ENCODE results near the gene PXN.
A peak's percentile ranks its signal among the peaks of the same experiment; 100 is the strongest.

The PXN gene

DNA sequence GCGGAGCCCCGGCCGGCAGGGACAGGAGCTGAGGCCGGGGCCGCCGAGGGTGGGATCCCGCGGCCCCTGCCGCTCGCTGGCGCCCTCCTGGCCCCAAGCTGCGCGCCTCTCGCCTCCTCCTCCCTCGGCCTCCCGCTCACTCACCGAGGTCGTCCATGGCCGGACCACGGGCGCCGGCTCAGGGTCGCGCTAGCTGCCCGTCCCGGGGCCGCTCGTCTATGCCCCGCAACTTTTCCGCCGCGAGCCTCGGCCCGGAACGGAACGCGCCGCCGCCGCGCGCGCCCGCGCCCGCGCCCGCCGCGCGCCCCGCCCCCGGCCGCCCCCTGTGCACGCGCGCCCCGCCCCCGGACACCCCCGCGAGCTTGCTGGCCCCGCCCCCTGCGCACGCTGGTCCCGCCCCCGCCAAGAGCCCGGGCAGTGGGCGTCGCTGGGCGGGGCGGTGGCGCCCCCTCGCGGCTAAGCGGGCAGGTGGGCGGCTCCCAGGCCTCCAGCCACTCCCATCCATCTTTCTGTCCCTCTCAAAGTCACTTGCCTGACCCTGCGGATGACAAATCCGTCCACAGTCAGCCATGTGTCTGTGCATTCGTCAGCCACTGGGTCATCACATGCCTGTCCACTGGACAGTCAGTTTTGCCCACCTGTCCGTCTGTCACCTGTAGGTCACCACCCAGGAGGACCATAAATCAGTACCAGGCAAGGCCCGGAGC is at the start of gene PXN:
TSS of gene PXN (minus strand) at position 258 of the 707 bp plus-strand sequence. CDS start at position 157, 101 bp downstream.
- DNase-seq: peak; percentile 55

DNA sequence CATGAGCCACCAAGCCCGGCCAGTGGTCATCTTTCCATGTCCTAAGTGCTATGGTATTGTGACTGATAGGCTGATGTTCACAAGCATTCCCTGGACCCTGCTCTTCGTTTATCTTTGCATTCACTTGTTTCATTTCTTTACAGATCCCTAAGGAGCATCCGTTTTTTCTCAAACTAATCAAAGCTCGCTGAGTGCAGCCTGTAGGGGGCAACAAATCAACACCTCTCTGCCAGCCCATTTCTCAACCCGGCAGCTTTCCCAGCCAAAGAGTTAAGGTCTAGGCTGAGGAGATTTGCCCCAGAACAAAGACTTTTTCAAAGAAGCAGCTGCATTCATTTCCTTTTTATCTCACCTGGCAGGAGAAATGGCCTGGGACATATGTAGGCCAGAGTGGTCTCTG is 48.7 kb upstream of the PXN start:
- DNase-seq: no peak

DNA sequence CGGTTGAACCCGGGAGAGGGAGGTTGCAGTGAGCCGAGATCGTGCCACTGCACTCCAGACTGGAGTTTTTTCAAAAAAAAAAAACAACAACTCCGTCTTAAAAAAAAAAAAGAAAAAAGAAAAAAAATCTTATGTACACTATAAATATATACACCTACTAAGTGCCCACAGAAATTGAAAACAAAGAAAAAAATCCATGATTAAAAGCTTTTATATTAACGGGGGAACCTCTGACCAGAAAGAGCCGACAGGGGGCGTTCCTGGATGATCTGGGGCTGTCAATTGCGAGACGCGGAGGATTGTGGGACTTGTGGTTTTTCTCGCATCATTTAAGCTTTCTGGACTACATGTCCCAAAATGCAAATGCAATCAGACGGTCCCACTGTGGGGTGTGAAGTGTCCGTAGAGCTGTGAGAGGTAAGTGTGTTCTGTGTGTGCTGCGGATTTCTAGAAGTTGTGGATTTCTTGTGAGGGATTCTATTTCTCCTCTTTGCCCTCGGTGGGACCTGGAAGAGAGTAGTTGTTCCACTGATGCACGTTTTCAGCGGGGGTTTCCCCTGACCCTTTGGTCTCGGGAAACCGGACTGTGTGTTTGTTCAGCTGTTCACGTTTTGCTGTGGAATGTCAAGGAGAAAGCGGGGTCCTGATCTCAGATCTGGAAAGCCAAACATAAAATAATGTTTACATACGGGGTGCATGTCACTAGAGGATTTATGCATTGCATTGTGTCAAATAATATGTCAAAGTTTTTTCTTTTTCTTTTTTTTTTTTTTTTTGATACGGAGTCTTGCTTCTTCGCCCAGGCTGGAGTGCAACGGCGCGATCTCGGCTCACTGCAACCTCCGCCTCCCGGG is 36.7 kb upstream of the PXN start, which contains the start of gene SIRT4:
TSS of gene SIRT4 (plus strand) at position 360 of the 854 bp plus-strand sequence. CDS start 1,241 bp downstream, outside the sequence.
- DNase-seq: peak; percentile 78

DNA sequence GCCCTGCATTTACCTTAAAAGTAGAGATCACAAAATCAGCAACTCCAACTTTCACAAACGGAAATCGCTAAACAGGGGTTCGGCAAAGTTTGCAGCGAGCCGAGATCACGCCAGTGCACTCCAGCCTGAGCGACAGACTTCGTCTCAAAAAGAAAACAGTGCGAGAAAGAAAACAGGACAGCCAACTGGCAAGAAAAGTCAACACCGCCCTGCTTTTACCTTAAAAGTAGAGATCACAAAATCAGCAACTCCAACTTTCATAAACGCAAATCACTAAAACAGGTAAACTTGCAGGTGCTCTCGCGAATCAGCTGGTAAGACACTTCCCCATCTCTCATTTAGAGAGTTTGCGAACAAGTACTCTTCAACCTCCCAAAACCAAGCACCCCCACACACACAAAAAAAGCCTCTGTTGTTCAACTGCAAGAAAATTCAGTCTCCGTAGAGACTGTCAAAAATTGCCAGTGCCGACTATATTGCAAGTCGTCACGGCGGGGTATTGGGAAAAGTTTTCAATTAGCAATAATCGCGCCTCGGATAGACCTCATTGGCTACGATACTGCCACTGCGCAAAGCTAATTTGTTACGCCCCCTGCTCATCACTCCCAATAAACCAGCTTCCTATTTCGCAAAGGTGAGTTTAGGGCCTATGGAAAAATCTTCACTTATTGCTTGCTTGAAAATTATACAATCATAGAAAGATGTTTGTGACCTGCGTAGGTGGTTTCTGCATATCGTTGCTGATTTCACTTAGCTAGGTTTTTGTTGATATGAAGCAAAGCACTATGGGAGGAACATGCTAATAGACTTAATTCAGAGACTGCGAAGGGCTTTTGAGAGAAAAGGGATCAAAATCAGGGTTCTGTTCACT is 27.4 kb upstream of the PXN start, which contains the start of gene RNU4-1:
TSS of gene RNU4-1 (minus strand) at position 577 of the 871 bp plus-strand sequence.
- DNase-seq: peak; percentile 97

DNA sequence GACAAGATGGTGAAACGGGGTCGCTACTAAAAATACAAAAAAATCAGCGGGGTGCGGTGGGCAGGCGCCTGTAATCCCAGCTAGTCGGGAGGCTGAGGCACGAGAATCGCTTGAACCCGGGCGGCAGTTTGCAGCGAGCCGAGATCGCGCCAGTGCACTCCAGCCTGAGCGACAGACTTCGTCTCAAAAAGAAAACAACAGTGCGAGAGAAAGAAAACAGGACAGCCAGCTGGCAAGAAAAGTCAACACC is 26.8 kb upstream of the PXN start:
- DNase-seq: no peak

DNA sequence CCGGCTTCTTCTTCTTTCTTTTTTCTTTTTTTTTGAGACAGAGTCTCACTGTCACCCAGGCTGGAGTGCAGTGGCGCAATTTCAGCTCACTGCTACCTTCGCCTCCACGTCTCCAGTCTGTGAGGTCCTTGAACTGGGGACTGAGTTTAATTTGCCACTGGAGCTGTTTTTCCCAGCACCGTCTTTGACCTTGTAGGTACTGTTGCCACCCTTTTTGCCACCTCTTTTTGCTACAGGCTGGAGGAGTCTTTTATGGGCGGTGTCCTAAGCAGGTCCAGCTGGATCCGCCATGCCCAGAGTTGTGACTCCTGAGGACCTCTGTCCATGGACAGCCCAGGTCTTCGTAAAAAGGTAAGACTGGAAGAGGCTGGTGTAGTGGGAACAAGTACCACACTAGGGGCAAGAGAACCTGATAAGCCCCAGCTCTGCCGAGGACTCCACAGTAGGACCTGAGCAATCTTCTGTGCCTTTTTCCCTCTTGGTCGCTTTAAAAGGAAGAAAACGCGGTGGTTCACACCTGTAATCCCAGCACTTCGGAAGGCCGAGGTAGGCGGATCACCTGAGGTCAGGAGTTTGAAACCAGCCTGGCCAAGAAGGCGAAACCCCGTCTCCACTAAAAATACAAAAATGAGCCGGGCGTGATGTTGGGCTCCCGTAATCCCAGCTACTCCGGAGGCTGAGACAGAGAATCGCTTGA is 25.2 kb upstream of the PXN start:
- DNase-seq: peak; percentile 31

DNA sequence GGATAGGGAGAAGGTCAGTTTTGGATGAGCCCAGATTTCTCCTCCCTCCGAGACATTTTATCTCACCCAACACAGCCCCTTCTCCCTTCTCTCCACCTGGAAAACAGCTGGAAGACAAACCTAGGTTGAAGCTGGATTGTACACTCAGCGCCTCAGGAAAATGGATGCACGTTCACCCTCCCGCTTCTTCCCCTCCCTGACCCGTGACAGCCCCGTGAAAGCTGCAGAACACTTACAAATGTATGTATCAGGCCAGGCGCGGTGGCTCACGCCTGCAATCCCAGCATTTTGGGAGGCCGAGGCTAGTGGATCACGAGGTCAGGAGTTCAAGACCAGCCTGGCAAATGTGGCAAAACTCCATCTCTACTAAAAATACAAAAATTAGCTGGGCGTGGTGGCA is 22.0 kb upstream of the PXN start:
- no peak for DNase-seq

DNA sequence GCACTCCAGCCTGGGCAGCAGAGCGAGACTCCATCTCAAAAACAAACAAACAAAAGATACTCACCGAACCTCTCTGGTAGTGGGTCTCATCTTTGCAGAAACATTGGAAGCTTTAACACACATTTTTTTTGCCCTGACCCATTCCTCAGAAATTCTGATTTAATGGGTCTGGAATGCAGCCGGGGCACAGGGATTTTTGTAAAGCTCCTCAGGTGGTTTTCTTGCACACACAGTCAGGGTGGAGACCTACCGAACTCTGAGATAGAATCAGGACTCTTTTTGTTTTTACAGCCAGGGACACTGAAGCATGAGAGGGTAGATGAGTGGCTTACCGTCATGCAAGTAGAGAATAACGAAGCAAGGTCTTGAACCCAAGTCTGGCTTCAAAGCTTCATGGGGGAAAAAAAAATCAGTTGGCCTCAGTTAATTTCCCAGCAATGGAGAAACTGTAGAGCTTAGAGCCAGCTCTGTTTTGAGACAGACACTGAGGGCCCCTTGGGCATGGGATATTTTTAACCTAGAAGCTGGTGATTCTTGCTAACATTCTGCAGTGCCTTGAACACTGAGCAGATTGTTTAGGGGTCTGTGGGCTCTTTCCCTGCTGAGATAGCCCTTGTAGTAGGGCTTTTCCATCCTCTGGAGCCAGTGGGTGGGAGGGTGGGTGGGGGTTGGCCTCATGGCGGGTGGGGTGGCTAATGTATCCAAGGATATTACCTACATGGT is 21.4 kb upstream of the PXN start:
- no peak for DNase-seq

DNA sequence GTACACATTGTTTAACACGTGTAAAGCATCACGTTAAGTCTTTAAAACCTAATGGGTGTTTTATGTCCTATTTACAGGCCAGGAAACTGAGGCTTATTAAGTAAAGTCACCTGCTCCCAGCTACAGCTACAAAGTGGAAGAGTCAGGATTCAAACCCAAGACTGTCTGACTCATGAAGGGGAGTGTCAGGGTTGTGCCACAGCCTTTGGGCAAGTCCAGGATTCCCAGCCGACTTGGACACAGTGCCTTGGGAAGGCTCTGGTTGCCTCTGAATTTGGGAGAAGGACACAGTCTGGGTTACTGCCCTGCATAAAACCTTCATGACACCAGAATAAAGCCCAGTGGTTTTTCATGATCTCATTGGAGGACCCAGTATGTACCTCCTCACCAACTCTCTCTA is 18.9 kb upstream of the PXN start:
- DNase-seq: no peak

DNA sequence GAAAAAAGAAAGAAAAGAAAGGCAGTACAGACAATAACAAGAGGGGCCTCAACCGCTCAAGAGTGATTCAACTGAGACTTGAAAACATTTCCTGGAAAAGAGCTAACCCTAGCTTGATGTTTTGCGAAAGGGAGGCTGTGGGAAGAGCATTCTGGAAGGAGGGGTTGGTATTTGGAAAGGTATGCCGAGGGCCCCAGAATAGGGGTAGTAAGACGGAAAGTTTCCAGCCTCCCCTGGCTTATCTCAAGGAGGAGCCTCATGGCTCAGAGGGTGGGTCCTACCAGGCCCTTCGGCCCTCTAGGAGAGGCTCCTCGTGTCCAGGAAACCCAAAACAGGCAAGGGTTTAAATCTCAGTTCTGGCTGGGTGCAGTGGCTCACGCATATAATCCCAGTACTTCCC is 17.8 kb upstream of the PXN start:
- no peak for DNase-seq

DNA sequence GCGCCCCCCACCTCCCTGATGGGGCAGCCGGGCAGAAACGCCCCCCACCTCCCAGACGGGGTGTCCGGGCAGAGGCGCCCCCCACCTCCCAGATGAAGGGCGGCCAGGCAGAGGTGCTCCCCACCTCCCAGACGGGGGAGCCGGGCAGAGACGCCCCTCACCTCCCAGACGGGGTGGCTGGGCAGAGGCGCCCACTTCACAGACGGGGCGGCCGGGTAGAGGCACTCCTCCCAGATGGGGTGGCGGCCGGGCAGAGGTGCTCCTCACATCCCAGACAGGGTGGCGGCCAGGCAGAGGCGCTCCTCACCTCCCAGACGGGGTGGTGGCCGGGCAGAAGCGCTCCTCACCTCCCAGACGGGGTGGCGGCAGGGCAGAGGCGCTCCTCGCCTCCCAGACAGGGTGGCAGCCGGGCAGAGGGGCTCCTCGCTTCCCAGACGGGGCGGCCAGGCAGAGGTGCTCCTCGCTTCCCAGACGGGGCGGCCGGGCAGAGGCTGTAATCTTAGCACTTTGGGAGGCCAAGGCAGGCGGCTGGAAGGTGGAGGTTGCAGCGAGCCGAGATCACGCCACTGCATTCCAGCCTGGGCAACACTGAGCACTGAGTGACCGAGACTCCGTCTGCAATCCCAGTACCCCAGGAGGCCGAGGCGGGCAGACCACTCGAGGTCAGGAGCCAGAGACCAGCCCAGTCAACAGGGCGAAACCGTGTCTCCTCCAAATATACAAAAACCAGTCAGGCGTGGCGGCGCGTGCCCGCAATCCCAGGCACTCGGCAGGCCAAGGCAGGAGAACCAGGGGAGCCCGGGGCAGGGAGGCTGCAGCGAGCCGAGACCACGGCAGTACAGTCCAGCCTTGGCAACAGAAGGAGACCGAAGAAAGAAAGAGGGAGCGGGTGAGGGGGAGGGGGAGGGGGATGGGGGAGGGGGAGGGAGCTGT is 12.9 kb upstream of the PXN start:
- DNase-seq: no peak

DNA sequence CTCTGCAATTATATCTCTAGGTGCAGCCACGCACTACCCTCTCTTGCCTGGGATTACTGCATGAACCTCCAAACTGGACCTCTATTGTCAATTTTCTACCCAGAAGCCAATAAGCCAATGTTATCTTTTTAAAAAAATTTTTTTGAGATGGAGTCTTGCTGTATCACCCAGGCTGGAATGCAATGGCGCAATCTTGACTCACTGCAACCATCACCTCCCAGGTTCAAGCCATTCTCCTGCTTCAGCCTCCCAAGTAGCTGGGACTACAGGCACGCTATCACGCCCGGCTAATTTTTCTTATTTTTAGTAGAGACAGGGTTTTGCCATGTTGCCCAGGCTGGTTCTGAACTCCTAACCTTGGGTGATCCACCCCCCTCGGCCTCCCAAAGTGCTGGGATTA is 11.2 kb upstream of the PXN start:
- DNase-seq: no peak

DNA sequence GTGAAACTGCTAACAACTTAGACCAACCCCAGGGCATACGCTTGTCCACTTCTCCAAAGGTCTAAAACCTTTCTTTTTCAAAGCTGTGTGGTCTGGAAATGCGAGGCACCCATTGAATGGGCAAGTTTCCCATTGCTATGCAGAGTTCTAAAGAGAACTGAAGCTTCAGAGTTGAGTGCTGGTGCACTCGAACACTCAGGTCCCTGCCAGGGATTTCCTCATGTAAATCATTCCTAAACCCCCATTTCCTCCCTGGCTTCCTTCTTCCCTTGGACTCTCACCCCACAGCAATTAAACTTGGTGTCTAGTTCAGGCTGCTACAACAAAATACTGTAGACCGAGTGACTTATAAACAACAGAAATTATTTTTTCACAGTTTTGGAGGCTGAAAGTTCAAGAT is 2.2 kb upstream of the PXN start:
- DNase-seq: no peak

DNA sequence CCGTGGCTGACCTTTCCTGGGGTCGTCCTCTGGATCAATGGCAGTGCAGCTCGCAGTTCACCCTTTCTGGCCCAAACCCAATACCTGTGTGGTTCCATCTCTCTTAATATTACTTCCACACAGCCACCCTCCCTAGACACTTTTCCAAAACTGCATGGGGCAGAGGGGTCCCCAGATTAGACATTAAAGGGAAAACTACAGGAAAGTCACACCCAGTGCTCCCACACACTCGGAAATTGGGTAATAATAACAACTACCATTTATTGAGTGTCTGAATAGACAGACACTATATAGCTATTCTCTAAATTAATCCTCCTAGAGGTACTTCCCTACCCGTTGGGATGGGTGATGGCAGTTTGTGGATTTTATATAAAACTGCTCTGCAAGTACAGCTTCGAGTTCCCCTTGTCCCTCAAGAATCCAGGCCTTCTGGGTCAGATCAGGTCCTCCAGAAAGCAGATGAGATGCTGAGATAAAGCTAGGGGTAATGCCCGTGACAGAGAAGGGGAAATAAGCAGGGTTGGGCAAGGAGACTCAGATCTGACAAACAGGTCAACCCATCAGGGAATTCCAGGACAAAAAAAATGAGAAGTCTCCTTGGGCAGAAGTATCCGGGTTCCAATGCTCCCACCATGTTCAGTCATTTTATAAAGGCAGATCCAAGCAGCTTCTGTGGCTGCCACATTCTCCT is 795 bp upstream of the PXN start:
- DNase-seq: no peak

DNA sequence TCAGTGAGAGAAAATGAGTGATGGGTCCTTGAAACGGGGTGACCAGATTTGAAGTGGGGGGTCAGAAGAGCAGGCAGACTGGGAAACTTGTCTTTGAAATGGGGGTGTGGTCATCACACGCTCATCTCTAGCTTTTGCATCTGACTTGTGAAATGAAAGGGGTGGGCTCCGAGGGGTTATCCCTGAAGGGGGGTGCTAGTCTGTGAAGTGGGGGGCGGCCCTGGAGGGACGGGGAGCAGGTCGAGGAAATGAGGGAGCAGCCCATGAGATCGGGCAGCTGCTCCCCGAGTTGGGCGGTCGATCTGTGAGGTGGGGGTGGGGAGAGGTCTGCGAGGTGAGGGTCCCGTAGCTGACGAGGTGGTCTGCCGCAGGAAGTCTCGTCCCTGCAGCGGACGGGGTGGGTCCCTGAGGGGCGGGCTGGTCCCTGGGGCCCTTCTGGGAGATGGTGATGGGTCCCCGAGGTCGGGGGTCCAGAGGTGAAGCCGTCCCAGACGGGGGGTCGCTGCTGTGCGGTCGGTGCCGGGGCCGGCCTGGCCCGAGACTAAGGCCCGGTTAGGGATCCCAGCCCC is 542 bp downstream of the PXN start:
- no peak for DNase-seq

DNA sequence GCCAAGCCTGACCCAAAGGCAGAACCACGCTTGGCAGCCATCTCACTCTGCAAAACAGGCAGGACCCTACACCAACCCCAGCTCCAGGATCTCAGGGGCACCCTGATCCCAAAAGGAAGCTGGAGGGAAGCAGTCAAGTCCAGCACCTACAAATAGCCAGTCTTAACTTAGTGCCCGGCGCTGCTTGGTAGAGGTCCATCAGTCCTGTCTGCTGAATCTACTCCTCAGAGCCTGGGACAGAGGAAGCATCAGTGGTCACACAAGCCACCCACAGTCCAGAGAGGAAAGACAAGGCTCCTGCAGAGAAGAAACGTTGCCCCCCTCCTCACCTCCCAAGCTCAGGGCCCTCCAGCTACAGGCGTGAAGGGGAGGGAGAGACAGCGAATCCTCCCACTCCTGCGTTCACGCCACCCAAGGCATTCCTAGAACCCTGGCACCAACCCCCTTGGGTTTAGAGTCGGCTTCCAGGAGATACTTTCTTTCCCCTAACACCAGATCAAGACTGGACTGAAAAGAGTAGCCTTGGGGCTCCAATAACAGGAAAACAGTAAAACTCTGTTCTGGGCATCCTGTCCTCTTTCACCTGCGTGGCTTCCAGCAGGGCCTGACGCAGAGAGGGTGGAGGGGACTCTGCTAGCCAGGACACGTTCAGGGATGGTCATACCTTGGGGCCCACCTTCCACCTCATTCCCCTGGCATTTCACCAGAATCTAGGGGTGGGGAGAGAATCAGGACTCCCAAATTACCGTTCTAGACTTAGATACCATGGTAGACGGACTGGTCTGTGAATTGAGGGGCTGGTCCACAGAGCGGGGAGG is 1.2 kb downstream of the PXN start:
- DNase-seq: no peak

DNA sequence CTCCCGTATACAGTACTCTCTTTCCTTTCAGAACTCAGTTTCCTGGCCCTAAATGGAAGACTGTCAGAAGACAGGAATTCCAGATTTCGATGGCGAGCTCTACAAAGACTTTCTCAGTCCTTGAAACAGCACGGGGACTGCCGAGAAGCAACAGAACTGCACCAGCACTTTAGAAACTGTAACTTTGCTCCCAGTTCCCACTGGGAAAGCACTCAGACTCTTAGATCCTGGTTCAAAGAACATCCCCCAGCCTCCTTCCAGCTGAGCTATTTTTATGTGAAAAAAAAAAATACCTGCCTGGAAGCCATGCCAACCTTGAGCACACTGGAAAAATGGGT is 1.8 kb downstream of the PXN start:
- DNase-seq: no peak

DNA sequence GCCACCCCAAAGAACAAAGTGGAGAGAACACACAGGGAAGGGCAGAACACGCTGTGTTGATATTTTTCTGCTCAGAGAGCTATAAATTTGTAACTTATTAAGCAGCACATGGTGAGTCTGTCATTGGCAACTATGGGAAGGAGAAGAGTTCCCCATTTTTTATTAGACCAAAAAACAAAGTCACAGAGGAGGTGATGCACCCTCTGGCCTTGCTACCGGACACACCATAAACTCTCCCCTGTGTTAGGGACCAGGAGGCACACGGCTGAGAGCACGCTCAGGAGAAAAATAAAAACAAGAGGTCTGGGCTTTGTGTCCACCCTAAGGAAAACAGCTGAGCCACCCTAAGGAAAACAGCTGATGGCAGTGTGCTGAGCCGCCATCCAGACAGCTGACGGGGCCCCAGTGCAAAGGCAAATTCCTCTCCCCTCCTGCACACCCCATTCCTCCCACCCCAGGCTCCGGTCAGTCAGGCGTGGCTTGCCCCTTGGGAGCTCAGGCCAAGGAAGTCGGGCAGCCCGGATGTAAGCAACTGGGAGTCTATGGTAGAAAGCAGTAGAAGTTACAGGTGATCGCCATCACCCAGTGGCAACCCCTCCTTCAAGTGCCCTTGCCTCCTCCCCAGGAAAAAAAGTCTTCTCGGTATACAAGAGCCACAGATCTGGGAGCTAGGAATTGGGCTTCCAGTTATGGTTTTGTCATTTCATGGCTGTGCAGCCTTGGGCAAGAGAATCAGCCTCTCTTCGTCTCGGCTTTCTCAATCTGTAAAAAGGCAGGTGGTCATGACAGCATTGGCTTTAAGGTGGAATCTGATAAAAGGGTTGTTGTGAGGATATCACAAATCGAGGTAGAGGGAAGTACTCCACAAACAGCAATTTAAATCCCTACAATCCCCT is 2.4 kb downstream of the PXN start:
- no peak for DNase-seq

Data from SHP77 treated with DMSO at 0.1 percent for 48 hours (cell line).